Mesodermal cell (in vitro differentiated cells): ENCODE measurements around the gene GRIK5.

Source experiments
- H3K27ac ChIP-seq: 2 replicates; pipeline ENCODE4 v1.7.0; 2013; ENCODE audit warnings: mild to moderate bottlenecking, low read depth, low read length, moderate library complexity; ENCODE audit not compliant: severe bottlenecking
- H3K36me3 ChIP-seq: 2 replicates; pipeline ENCODE4 v1.7.1; 2013; ENCODE audit warnings: mild to moderate bottlenecking, low read length, moderate library complexity; ENCODE audit not compliant: control insufficient read depth, insufficient read depth
- H3K4me1 ChIP-seq: one replicate; pipeline ENCODE4 v1.7.1; 2013; ENCODE audit warnings: mild to moderate bottlenecking, low read length; ENCODE audit not compliant: insufficient read depth, control insufficient read depth, poor library complexity, severe bottlenecking
- H3K4me3 ChIP-seq: 2 replicates; pipeline ENCODE4 v1.7.0; 2013; ENCODE audit warnings: low read length, control low read depth, mild to moderate bottlenecking; ENCODE audit not compliant: insufficient read depth, poor library complexity, severe bottlenecking; ENCODE audit errors: extremely low read depth
- H3K9me3 ChIP-seq: 2 replicates; pipeline ENCODE4 v1.7.1; 2013; ENCODE audit warnings: mild to moderate bottlenecking, low read length, moderate library complexity; ENCODE audit not compliant: control insufficient read depth
- WGBS, 2 experiments: methylation state at CpG; one replicate each; pipeline ENCODE4 v1.1.5; 2013; ENCODE audit warnings: missing lambda C conversion rate in 2 of 2; ENCODE audit not compliant: insufficient coverage in 2 of 2; 5-methylcytosine and 5-hydroxymethylcytosine counted together

Gene GRIK5

GRCh38 chr19:42076380-42076944, 6.5 kb upstream of the GRIK5 start:
- Histone ChIP-seq H3K27ac (peak overlapping the region; percentile 78), H3K9me3 (no peaks in the 10 kb centered on the region), H3K4me3 (peak overlapping the region; percentile 91), H3K36me3 (peaks cover 40% of the 10 kb centered on the region), H3K4me1 (peaks cover 28% of the 10 kb centered on the region)
- 1% methylated on average over 17 to 24 of the region's 33 CpGs for WGBS, 2 experiments

- Histone ChIP-seq H3K9me3 (no peaks in the 10 kb centered on the region), H3K36me3 (peaks cover 33% of the 10 kb centered on the region), H3K27ac (peak within 1 kb of the TSS; percentile 97), H3K4me3 (peak within 1 kb of the TSS; percentile 91), H3K4me1 (peaks cover 28% of the 10 kb centered on the region)
- 0 to 1% methylated on average over 30 to 63 of the region's 80 CpGs for WGBS, 2 experiments
Observed at GRCh38 chr19:42075616-42076379, 5.8 kb upstream of the GRIK5 start, which contains the start of gene ZNF574. TSS of gene ZNF574 (plus strand) at chr19:42076166. CDS start at chr19:42078607, 2,441 bp downstream.

GRCh38 chr19:42075364-42075615, 5.3 kb upstream of the GRIK5 start:
- H3K27ac ChIP-seq, result peak overlapping the region; percentile 97
- H3K36me3 ChIP-seq, result peaks cover 28% of the 10 kb centered on the region
- peak overlapping the region; percentile 91 for H3K4me3 ChIP-seq
- peaks cover 34% of the 10 kb centered on the region for H3K4me1 ChIP-seq
- 18 to 34% methylated on average over 3 of the region's 3 CpGs for WGBS, 2 experiments
- no peaks in the 10 kb centered on the region for H3K9me3 ChIP-seq

GRCh38 chr19:42074513-42075363, 4.7 kb upstream of the GRIK5 start:
- H3K9me3 ChIP-seq, result no peaks in the 10 kb centered on the region
- peaks cover 37% of the 10 kb centered on the region for H3K4me1 ChIP-seq
- H3K27ac ChIP-seq, result peak overlapping the region; percentile 97
- peaks cover 22% of the 10 kb centered on the region for H3K36me3 ChIP-seq
- peak overlapping the region; percentile 91 for H3K4me3 ChIP-seq
- WGBS, 2 experiments, result 80 to 85% methylated on average over 22 to 26 of the region's 27 CpGs

- H3K36me3 ChIP-seq, result no peaks in the 10 kb centered on the region
- H3K4me3 ChIP-seq, result no peak overlapping the region
- H3K9me3 ChIP-seq, result no peaks in the 10 kb centered on the region
- peaks cover 17% of the 10 kb centered on the region for H3K4me1 ChIP-seq
- no peak overlapping the region for H3K27ac ChIP-seq
- WGBS, 2 experiments, result 93 to 95% methylated on average over 11 to 12 of the region's 12 CpGs
Observed at GRCh38 chr19:42071247-42071646, 1.2 kb upstream of the GRIK5 start.

GRCh38 chr19:42068756-42069571, 1.0 kb downstream of the GRIK5 start:
- Histone ChIP-seq H3K9me3 (no peaks in the 10 kb centered on the region), H3K36me3 (no peaks in the 10 kb centered on the region), H3K4me3 (peak overlapping the region; percentile 32), H3K27ac (no peak overlapping the region), H3K4me1 (peaks cover 17% of the 10 kb centered on the region)
- 13 to 19% methylated on average over 19 to 21 of the region's 29 CpGs for WGBS, 2 experiments

GRCh38 chr19:42068361-42068755, 1.6 kb downstream of the GRIK5 start:
- Histone ChIP-seq H3K27ac (no peak overlapping the region), H3K36me3 (no peaks in the 10 kb centered on the region), H3K4me3 (peak overlapping the region; percentile 32), H3K9me3 (no peaks in the 10 kb centered on the region), H3K4me1 (peaks cover 17% of the 10 kb centered on the region)
- 33 to 34% methylated on average over 8 of the region's 8 CpGs for WGBS, 2 experiments

- no peak overlapping the region for H3K27ac ChIP-seq
- no peak overlapping the region for H3K4me3 ChIP-seq
- peaks cover 17% of the 10 kb centered on the region for H3K4me1 ChIP-seq
- H3K36me3 ChIP-seq, result no peaks in the 10 kb centered on the region
- H3K9me3 ChIP-seq, result no peaks in the 10 kb centered on the region
- 91 to 94% methylated on average over 6 of the region's 6 CpGs for WGBS, 2 experiments
Observed at GRCh38 chr19:42067315-42067888, 2.6 kb downstream of the GRIK5 start.

GRCh38 chr19:42066075-42066754, 3.8 kb downstream of the GRIK5 start:
- Histone ChIP-seq H3K27ac (no peak overlapping the region), H3K36me3 (peaks cover 5% of the 10 kb centered on the region), H3K9me3 (no peaks in the 10 kb centered on the region), H3K4me3 (no peak overlapping the region), H3K4me1 (peaks cover 17% of the 10 kb centered on the region)
- 70 to 74% methylated on average over 3 to 4 of the region's 9 CpGs for WGBS, 2 experiments
